A549 (cell line): ENCODE data around the gene LRRC45.
"Not testable (repeated sequence)": the region's sequence is repeated elsewhere in the genome, so short reads cannot be mapped to it uniquely, and the experiment has no call there.

Source experiments
- MAFK ChIP-seq: fragments of 450-650 bp; IDR thresholded peaks from 2 replicates; pipeline ENCODE4 v1.6.1; 2014; ENCODE audit not compliant: partially characterized antibody
- RFX5 ChIP-seq: fragments of 450-650 bp; IDR thresholded peaks from 2 replicates; pipeline ENCODE4 v1.7.1; 2014; ENCODE audit warnings: antibody characterized with exemption, mild to moderate bottlenecking, moderate library complexity

- TF ChIP-seq MAFK, RFX5: not testable (repeated sequence)
Observed at GRCh38 chr17:81981511-81981910, 41.6 kb upstream of the LRRC45 start.
